LNCAP (cell line): ENCODE data around the gene NUP62.

Experiments used
- TF ChIP-seq, protein P1 (sequence below): fragments of 450-650 bp; IDR thresholded peaks from 2 replicates; pipeline ENCODE4 v1.5.1; 2017; ENCODE audit warnings: mild to moderate bottlenecking

NUP62 gene

GRCh38 chr19:49926515-49926914, 2.8 kb downstream of the NUP62 start:
- TF ChIP-seq, protein P1, sequence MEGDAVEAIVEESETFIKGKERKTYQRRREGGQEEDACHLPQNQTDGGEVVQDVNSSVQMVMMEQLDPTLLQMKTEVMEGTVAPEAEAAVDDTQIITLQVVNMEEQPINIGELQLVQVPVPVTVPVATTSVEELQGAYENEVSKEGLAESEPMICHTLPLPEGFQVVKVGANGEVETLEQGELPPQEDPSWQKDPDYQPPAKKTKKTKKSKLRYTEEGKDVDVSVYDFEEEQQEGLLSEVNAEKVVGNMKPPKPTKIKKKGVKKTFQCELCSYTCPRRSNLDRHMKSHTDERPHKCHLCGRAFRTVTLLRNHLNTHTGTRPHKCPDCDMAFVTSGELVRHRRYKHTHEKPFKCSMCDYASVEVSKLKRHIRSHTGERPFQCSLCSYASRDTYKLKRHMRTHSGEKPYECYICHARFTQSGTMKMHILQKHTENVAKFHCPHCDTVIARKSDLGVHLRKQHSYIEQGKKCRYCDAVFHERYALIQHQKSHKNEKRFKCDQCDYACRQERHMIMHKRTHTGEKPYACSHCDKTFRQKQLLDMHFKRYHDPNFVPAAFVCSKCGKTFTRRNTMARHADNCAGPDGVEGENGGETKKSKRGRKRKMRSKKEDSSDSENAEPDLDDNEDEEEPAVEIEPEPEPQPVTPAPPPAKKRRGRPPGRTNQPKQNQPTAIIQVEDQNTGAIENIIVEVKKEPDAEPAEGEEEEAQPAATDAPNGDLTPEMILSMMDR, result no peak

GRCh38 chr19:49925486-49925885, 3.8 kb downstream of the NUP62 start:
- TF ChIP-seq, protein P1, result no peak

DNA sequence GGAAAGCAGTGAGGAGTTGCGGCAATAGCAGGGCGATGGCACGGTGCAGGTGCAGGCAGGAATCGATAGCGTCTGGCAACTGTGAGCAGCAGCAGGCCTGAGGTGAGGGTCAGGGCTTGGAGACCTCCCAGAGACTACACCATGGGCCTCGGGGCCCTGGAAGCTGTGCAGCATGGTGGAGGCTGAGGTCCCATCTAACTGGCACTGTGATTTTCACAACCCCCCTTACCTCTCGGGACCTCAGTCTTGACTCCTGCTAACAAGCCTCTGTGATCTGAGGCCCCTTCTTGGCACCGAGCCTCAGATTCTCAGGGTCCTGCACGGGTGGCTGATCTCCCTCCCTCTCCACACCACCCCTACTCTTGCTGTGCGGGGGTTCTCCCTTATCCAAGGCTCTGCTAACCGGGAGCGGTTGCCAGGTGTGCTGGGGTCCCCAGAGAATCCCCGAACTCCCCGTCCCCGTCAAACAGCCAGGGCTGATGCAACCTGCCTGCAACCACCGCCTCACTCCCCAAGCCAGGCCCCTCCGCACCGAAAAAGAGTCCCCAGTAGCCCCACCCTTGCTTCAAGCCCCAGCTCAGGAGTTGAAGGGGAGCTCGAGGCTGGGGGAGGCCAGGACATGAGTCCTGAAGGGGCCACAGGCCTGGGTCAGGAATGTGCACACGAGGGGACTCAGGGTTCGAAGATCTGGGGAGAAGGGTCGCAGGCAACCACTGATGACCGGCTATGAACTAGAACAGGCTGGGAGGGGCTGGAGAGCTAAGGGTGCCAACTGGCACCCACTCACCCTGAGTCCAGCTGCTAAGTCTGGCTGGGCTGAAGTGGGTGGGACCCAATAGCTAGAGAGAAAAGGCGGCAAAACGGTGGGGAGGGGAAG, 5.1 kb downstream of the NUP62 start:
- TF ChIP-seq, protein P1, result no peak

GRCh38 chr19:49923055-49924003, 6.0 kb downstream of the NUP62 start:
- TF ChIP-seq, protein P1, result no peak

DNA sequence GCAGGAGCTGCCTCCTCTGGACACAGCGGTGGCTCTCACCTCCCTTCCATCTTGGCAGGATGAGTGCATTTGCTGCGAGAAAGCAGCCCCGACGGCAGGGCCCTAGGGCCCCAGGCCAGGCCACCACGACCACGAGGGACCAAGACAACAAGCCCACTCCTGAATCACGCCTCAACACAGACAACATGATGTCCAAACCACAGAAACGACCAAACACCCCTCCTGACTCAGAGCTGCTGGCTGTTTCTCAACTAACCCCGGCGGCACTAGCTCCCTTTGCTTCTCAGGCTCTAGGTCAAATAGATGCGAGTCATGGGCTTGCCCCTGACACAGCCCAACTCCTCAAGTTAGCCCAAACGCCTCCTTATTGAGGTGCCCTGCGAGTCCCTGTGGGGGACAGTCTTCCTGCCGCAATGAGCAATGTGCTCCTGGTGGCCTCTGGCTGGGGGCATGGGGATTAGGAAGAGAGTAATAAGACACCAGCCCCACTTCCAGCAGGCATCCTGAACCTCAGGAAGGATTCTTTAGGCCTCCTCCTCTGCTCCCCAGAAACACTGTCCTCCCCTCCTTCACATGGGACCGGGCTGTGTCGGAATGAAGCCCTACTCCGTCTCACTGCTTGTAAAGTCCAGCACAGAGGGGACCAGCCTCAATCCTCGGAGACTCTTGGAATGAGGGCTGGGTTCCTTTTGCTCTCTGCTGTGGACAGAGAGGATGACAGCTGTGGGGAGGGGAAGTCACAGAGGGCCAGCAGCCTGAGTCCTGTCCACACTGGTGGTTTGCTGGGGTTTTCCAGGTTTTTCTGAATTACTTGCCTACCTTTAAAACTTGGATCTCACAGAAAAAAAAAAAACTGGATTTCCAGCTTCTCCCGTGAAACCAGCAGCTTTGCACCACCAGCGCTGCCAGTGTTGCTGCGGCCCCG, 7.2 kb downstream of the NUP62 start:
- TF ChIP-seq, protein P1, result no peak

DNA sequence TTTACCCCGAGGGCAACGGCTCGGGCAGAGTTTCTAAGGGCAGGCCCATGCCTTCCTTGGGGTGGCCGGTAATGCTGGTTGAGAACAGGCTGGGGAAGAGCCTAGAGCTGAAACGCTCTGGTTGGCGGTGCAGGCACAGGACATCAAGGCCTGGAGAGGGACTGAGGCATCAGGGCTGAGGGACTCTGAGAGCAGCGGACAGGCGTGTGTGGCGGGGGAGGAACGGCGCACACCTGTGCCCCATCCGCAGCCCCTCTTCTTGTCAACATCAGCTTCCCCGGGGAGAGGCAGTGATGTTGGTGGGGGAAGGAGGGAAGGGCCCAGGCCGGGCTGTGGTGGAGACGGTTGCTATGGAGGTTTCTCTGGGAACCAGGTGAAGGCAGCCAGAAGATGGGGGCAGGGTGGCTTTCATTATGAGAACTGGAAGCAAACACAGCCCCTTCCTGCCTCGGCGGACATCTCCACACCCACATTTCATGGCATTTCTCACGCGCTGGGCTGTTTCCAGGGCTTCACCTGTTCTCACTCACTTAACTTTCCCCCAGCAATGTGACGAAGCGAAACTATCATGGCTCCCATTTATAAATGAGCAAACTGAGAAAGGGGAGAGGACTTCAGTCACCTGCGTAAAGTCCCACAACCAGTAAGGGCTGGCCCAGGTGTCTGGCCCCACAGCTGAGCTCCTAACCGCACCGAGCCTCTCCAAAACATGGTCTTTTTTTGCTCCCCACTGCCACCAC, 8.5 kb downstream of the NUP62 start:
- TF ChIP-seq, protein P1, result no peak
